Fibroblast of lung (primary cell): ENCODE measurements around the gene CERS1.
"Not testable (repeated sequence)": the region's sequence is repeated elsewhere in the genome, so short reads cannot be mapped to it uniquely, and the experiment has no call there.

Experiments
- CTCF ChIP-seq, 2 donors: IDR thresholded peaks in 1 of 2; conservative IDR thresholded peaks in 1 of 2; 1 replicate in 1 of 2; 2 replicates in 1 of 2; pipeline ENCODE4 v1.5.1; 2011 to 2012; ENCODE audit warnings: low read length in 2 of 2, control low read depth in 1 of 2, inconsistent platforms in 1 of 2, low read depth in 1 of 2, mild to moderate bottlenecking in 1 of 2
- EZH2 ChIP-seq: IDR thresholded peaks from 2 replicates; pipeline ENCODE4 v1.5.1; 2012; ENCODE audit warnings: low read length, control low read depth, mild to moderate bottlenecking; ENCODE audit errors: missing control alignments

GRCh38 chr19:18902519-18902918 lies 6.6 kb upstream of the CERS1 start:
- not testable (repeated sequence) for TF ChIP-seq CTCF (conservative IDR thresholded peaks at IDR 0.05 in 1 of 2, IDR thresholded peaks at IDR 0.05 in 1 of 2; ENCODE audit: low read depth in 1 of 2, low read length in 2 of 2); EZH2
